Gastrocnemius medialis (tissue), 4 donors: ENCODE results near the gene NPAS3.

Experiments used
- POLR2A ChIP-seq, 2 donors: fragments of 450-650 bp; IDR thresholded peaks; one replicate each; pipeline ENCODE4 v1.6.1; 2017; ENCODE audit warnings: antibody characterized with exemption in 2 of 2, mild to moderate bottlenecking in 2 of 2, moderate library complexity in 2 of 2
- TF ChIP-seq, protein P1 (sequence below), 5 experiments: fragments of 450-650 bp in 3 of 5; fragments of 200-600 bp in 2 of 5; sonication (generic) in 2 of 5; IDR thresholded peaks in 4 of 5; conservative IDR thresholded peaks in 1 of 5; 1 replicate in 4 of 5; 2 replicates in 1 of 5; pipeline ENCODE4 v1.5.1; 2016 to 2019; ENCODE audit warnings: antibody characterized with exemption in 5 of 5, mild to moderate bottlenecking in 3 of 5, moderate library complexity in 3 of 5

DNA sequence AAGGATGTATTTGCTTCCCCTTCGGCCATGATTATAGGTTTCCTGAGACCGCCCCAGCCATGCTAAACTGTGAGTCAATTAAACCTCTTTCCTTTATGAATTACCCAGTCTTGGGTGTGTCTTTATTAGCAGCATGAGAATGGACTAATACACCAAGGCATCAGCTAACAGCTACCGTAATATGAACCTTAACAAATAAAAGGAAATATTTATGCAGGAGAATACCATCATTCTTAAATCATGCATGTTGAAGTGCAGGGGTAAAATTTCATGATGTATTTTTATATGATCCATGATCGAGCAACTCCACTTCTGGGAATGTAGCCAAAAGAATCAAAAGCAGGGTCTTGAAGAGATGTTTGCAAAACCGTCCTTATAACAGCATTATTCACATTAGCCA is 379.0 kb downstream of the NPAS3 start:
- TF ChIP-seq, protein P1, sequence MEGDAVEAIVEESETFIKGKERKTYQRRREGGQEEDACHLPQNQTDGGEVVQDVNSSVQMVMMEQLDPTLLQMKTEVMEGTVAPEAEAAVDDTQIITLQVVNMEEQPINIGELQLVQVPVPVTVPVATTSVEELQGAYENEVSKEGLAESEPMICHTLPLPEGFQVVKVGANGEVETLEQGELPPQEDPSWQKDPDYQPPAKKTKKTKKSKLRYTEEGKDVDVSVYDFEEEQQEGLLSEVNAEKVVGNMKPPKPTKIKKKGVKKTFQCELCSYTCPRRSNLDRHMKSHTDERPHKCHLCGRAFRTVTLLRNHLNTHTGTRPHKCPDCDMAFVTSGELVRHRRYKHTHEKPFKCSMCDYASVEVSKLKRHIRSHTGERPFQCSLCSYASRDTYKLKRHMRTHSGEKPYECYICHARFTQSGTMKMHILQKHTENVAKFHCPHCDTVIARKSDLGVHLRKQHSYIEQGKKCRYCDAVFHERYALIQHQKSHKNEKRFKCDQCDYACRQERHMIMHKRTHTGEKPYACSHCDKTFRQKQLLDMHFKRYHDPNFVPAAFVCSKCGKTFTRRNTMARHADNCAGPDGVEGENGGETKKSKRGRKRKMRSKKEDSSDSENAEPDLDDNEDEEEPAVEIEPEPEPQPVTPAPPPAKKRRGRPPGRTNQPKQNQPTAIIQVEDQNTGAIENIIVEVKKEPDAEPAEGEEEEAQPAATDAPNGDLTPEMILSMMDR (IDR thresholded peaks at IDR 0.05 in 4 of 5, conservative IDR thresholded peaks at IDR 0.05 in 1 of 5), result no peak
- no peak for TF ChIP-seq POLR2A (IDR thresholded peaks at IDR 0.05)
